Measurements from ENCODE around the gene CHM. TPM values are rescaled to one million over a fixed set of nuclear protein-coding genes. Genes with fewer than 3 reads are reported as not detected.
"Not testable (repeated sequence)": the region's sequence is repeated elsewhere in the genome, so short reads cannot be mapped to it uniquely, and the experiment has no call there.

The CHM gene, protein sequence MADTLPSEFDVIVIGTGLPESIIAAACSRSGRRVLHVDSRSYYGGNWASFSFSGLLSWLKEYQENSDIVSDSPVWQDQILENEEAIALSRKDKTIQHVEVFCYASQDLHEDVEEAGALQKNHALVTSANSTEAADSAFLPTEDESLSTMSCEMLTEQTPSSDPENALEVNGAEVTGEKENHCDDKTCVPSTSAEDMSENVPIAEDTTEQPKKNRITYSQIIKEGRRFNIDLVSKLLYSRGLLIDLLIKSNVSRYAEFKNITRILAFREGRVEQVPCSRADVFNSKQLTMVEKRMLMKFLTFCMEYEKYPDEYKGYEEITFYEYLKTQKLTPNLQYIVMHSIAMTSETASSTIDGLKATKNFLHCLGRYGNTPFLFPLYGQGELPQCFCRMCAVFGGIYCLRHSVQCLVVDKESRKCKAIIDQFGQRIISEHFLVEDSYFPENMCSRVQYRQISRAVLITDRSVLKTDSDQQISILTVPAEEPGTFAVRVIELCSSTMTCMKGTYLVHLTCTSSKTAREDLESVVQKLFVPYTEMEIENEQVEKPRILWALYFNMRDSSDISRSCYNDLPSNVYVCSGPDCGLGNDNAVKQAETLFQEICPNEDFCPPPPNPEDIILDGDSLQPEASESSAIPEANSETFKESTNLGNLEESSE
- 10 to 100 TPM in 1 of 3 donors, 1 to 10 TPM in 2; 4.1 to 10.1 (median 7.7) TPM for polyA plus RNA-seq

DNA sequence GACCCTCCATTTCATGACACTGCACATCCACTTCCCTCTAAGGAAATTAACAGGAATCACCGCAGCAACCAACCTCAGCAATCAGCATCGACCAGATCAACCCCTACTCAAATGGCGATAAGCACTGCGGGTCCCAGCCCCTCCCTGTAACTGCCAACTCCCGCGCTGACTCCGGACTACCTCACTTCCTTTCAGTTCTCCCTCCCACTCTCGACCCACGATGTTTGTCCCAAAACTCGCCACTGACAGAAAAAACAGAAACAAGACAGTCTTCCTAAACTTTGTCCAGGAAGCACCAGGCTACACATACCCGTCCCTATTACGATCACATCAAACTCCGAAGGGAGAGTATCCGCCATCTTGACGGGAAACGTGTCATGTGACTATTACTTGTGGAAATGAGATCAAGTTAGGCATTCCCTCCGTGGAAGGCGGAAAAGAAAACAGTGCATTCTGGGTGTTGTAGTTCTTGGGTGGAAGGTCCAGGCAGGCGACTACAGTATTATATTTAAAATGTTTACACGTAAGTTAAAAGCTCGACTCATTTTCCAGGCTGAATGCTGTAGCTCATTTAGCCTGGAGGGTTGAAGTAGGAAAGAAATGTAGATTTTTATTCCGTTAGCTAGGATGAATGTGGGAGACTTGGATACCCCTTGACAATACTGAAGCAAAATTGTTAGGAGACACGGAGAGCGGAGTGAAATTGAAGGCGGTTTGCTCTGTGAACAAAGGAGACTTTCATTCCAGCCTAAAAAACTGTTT is at the start of gene CHM:
Gene CHM, minus strand, starts transcription at position 385 of the 762 bp plus-strand sequence. Its CDS starts 26 bp downstream, at position 359.
- WGBS, 3 donors: 0 to 17% (median 1%) methylated on average over 25 of the region's 25 CpGs
- H3K27ac ChIP-seq (ENCODE audit: low read depth, low read length): no peak within 1 kb of the TSS

DNA sequence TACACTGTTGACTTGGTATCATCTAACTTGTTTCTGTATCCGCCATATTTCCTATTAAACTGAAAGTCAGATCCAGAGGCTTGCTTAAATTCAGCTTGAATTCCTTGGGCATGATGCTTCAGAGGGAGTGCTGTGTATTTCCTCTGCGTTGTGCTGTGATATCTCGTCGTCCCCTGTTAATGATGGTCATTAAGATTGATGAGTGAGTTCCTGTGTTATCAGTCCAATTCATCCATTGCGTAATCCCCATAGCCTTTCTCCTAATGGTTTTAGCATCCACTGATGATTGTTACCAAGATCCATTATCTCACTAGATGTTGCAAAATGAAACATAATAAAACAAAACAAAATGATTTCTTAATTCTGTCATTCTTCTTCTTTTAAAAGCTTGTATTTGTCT is 31.3 kb upstream of the CHM start:
- H3K27ac ChIP-seq (ENCODE audit: low read depth, low read length): no peak overlapping the region
- 40 to 44% (median 43%) methylated on average over 5 of the region's 5 CpGs for WGBS, 3 donors

DNA sequence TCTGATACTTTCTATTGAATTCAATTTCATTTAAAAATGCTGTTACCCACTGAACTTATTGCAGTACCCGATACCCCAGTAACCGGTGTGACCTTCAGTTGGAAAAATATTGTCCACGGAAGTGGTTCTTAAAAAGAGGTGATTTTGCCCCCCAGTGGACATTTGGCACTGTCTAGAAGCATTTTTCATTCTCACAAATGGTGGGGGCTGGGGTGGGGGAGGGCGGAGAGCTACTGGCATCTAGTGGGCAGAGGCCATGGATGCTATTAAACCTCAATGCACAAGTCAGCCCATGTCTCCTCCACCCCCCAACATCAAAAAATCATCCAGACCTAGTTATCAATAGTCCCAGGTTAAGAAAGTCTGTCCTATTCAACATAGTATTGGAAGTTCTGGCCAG is 19.6 kb upstream of the CHM start:
- H3K27ac ChIP-seq (ENCODE audit: low read depth, low read length): no peak overlapping the region
- WGBS, 3 donors: 55 to 75% (median 66%) methylated on average over 4 of the region's 4 CpGs

DNA sequence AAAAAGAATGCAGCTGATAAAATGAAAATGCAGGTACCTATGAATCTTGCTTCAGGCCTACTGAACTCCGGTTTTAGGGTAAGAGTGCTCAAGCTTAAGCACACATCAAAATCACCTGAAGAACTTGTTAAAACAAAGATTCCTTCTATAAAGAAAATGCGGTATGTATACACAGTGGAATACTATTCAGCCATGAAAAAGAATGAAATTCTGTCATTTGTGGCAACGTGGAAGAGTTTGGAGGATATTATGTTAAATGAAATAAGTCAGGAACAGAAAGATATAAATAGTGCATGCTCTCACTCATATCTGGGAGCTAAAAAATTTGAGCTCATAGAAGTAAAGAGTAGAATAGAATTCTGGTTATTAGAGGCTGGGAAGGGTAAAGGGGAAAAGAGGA is 14.0 kb upstream of the CHM start:
- 65 to 86% (median 84%) methylated on average over 3 of the region's 3 CpGs for WGBS, 3 donors
- no peak overlapping the region for H3K27ac ChIP-seq (ENCODE audit: low read depth, low read length)

DNA sequence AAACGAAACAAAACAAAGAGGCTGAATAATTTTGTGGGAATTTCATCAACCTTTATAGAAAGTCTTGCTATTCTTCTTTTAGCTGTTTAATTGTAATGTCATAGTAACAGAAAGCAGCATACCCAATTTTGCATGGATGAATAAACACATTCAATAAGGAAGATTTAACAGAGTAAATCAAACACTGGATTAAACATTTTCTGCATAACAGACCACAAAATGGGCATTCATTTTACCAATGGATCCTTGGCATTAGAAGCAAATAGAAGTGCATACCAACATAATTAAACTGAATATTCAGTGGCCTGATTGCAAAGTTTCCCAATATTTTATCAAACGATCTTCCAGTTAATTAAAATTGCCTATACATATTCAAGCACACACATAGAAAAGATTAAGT is 4.4 kb upstream of the CHM start:
- H3K27ac ChIP-seq (ENCODE audit: low read depth, low read length): no peak overlapping the region
- WGBS, 3 donors: 47 to 76% (median 59%) methylated on average over 2 of the region's 2 CpGs

DNA sequence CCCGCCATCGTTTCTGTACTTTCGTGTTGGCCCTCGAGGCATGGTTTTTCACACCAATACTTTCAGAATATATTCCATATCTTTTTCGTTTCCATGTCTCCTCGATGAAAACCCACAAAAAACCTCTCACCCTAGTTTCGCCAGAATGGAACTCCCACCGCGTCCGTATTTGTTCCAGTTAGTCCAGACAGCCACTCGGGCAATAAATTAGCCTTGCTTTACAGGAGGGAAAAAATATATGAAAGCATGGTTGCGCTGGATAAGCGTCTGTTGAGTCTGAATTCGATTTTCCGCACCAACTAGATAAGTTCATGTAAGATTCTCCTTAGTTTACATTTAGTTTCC is 550 bp upstream of the CHM start:
- H3K27ac ChIP-seq (ENCODE audit: low read depth, low read length): no peak overlapping the region
- WGBS, 3 donors: 23 to 42% (median 23%) methylated on average over 15 of the region's 15 CpGs

DNA sequence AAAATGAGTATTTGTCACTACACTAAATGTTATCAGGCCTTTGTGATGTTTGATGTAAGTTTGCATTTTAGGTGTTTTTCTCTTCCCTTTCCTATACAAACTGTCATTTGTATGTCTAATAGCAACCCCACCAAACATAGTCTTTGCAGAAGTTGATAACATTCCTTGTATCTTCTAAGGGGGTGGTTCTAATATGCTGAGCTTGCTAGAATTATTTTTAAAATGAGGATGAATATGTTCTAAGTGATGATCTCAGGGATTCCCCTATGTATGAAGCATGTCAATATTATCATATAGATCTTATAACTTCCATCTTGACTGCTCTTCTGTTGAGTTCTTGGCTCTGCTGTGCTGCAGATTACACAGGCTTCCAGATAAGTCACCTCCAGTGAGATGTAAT is 3.1 kb downstream of the CHM start:
- no peak overlapping the region for H3K27ac ChIP-seq (ENCODE audit: low read depth, low read length)

DNA sequence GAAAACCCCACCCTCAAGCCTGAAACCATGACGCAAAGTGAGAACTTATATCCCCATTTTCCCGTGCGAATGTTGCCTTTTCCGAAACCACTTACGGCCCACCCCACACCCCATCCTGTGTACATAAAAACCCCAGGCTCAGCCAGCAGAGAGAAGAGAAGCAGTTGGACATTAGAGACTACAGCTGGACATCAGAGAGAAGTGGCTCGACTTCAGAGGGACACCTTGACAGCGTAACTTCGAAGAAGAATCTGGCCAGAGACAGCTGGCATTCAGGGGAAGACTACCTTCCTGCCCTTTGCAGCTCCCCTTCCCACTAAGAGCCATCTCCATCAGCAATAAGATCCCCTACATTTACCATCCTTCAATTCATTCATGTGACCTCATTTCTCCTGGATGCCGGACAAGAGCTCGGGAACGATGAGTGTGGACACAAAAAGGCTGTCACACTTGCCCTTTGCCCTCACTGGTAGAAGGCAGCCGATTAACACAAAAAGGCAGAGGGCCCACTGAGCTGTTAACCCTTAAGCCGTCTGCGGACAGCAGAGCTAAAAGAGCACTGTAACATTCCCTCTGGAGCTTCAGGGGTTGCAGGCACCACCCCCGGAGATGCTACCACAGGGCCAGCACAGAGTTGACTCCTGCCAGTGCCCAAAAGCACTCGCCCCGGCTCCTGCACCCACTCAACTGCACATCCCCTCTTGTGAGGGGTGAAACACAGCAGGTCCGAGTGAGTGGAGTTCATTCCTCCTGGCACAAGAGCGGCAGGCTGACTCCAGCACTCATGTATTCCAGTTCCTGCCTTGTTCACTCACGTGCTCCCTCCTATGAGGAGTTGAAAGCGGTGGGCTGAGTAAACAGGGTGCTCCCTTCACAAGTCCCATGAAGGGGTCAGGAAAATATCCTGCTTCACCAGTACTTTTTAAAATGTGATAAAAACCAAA is 7.5 kb downstream of the CHM start:
- no peak overlapping the region for H3K27ac ChIP-seq (ENCODE audit: low read depth, low read length)
- 78 to 90% (median 86%) methylated on average over 20 to 21 of the region's 21 CpGs for WGBS, 3 donors

DNA sequence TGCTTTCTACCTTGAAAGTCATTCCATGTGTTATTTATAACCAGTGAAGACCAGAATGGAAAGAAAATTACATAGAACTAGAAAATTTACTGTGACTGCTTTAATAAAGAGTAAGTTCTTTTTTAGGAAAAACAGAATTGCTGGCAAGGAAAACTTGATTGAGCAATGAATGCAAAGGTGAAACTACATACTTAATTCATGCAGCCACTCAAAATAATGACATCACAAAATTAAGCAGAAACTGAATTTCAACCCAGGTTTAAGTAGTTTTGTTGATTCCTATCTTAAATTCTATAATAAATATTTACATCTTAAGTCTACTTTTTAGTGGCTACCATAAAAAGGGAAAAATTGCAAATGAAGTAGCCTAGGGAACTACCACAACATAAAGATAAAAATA is 14.0 kb downstream of the CHM start:
- H3K27ac ChIP-seq (ENCODE audit: low read depth, low read length): no peak overlapping the region

DNA sequence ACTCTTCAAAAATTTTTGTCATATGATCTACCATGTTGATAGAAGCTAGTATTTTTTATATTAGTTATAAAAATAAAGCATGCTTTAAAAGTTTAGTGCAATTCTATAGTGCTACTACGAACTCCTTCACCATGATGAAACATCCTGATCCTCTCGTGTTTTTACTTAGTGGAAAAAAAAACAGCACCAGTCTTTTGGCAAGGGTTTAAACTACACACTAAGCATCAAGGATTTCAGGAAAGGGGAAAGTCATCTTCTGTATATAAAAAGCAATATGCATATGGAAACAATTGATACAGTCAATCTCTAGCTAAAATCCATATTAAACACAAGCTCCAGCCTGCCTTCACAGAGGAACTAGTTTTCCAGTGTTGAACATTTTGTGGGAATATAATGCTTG is 18.7 kb downstream of the CHM start:
- WGBS, 3 donors: 34 to 72% (median 35%) methylated on average over 2 of the region's 2 CpGs
- H3K27ac ChIP-seq (ENCODE audit: low read depth, low read length): no peak overlapping the region

DNA sequence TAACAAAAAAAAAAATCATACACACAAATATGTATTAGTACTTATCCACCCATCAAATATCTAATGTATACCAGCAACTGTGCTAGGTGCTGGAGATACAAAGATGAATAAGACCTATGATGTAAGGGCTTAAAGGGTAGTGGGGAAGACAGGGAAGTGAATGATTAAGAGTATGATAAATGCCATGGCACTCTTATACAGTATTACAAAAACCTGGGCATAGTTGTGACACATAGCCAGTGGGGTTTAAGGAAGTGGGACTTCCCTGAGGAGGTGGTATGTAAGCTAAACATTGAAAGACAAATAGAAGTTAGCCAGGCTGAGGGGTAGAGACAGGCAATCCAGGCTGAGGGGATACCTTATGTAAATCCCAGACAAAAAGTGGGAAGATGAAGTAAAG is 23.5 kb downstream of the CHM start:
- H3K27ac ChIP-seq (ENCODE audit: low read depth, low read length): no peak overlapping the region

DNA sequence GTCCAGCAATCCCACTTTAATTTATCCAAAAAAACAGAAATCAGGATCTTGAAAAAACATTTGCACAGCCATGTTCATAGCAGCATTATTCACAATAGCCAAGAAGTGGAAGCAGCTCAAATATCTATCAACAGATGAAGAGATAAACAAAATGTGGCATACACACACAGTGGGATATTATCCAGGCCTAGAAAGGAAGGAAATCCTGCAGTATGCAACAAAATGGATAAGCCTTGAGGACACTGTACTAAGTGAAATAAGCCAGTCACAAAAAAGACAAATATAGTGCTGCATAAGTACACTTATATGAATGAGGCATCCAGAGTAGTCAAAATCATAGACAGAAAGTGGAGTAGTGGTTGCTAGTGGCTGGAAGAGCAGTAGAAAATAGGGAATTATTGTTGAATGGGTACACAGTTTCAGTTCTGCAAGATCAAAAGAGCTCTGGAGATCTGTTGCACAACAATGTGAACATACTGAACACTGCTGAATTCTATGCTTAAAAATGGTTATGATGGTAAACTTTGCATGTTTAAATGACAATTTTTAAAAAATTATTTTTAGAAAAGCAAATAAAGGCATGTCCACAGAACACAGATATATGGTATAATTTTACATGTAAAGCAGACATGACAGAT is 25.6 kb downstream of the CHM start:
- no peak overlapping the region for H3K27ac ChIP-seq (ENCODE audit: low read depth, low read length)

DNA sequence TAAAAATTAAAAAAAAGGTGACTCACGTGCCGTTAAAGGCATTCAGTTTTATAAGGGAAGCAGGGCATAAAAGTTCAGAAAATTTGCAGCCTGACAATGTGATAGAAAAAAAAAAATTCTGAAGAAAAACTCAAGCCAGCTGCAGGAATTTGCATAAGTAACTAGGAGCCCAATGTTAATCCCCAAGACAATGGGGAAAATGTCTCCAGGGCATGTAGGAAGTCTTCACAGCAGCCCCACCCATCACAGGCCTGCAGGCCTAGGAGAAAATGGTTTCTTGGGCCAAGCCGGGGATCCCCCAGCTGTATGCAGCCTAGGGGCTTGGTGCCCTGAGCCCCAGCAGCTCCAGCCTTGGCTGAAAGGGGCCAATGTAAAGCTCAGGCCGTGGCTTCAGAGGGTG is 31.2 kb downstream of the CHM start:
- WGBS, 3 donors: 84 to 100% (median 94%) methylated on average over 4 of the region's 4 CpGs
- H3K27ac ChIP-seq (ENCODE audit: low read depth, low read length): no peak overlapping the region

DNA sequence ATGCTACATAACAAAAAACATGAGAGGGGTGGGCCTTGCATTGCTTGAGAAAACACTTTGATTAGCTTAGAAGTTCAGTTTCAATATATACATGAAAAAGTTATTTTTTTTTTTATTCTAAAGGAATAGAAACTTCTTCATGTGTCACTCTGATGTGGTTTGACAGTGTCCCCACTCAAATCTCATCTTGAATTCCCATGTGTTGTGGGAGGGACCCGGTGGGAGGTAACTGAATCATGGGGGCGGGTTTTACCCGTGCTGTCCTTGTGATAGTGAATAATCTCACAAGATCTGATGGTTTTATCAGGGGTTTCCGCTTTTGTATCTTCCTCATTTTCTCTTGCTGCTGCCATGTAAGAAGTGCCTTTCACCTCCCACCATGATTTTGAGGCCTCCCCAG is 32.4 kb downstream of the CHM start:
- not testable (repeated sequence) for H3K27ac ChIP-seq (ENCODE audit: low read depth, low read length)

DNA sequence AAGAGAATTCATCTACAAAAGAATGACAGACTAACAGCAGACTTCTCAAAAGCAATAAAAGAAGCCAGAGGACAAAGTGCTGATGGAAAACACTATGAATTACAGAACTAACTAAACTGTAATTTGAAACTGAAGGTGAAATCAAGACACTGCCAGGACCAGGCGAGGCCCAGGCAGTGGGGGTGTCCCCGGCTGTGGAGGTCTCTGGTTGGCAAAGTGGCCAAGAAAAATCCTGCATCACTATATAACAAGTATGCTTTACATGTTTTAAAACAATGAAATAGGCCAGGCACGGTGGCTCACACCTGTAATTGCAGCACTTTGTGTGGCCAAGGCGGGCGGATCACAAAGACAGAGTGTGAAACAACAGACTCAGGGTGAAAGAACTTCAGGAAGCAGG is 32.9 kb downstream of the CHM start:
- H3K27ac ChIP-seq (ENCODE audit: low read depth, low read length): no peak overlapping the region
- 82 to 90% (median 87%) methylated on average over 5 of the region's 5 CpGs for WGBS, 3 donors

More for the DNA sequence above, 32.4 kb downstream of the CHM start:
- 74 to 94% (median 94%) methylated on average over 4 of the region's 4 CpGs for WGBS, 3 donors

DNA sequence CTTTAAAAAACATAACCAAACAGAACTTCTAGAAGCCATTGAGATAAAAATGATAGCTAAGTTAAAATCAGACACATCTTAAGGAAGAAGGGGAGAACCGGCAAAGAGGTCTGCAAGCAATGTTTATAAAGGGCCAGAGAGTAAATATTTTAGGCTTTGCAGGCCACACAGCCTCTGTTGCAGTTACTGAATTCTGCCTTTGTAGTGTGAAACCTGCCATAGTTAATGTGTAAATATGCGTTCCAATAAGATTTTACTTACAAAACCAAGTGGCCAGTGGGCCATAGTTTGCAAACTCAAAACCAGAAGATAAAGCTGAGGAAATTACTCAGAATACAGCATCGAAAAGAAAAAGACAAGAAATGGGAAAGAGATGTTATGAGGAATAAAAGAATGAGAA is 33.6 kb downstream of the CHM start:
- H3K27ac ChIP-seq (ENCODE audit: low read depth, low read length): no peak overlapping the region
- WGBS, 3 donors: 64 to 92% (median 79%) methylated on average over 3 of the region's 3 CpGs

DNA sequence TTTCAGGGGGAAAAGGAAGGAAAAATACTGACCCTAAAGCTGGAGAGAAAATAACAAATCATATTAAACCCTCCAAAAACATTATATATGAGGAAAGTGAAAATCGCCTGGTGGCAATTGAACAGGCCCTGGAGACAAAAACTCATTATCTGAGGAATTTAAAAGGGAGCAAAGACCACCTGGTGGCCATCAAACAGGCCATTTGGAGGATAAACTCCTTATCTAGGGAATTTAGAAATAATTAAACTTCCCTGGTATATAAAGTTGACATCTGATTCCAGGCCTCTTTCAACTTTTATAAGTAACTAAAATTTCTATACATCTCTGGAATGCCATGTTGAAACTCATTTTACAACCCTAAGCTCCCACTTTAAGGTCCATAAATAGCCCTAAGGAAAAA is 35.2 kb downstream of the CHM start:
- 97 to 100% (median 100%) methylated on average over 1 of the region's 1 CpG for WGBS, 3 donors
- H3K27ac ChIP-seq (ENCODE audit: low read depth, low read length): no peak overlapping the region

DNA sequence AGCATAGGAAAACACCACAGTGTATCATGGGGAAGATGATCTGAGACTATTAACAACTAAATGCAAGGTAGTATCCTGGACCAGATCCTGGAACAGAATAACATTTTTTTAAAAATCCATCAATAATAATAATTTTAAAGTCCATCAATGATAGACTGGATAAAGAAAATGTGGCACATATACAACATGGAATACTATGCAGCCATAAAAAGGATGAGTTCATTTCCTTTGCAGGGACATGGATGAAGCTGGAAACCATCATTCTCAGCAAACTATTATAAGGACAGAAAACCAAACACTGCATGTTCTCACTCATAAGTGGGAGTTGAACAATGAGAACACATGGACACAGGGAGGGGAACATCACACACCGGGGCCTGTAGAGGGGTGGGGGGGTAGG is 37.6 kb downstream of the CHM start:
- not testable (repeated sequence) for H3K27ac ChIP-seq (ENCODE audit: low read depth, low read length)
- WGBS, 3 donors: 80% methylated on average over 1 of the region's 1 CpG; no CpG with 5 or more reads in 2 of the 3 donors

Data from adipose tissue (tissue), 3 donors.